Left ventricle myocardium inferior (tissue), 1 donor: Measurements from ENCODE around the gene POMGNT2. TPM values are rescaled to one million over a fixed set of nuclear protein-coding genes. Genes with fewer than 3 reads are reported as not detected.

Source experiments
- DNase-seq: peaks from one replicate; pipeline ENCODE4 v3.0.0-alpha.2; 2020
- H3K27ac ChIP-seq: fragments of 200-600 bp; replicated peaks from 2 replicates; pipeline ENCODE4 v1.8.0; 2021
- H3K27me3 ChIP-seq: fragments of 200-600 bp; 2 replicates; pipeline ENCODE4 v1.8.0; 2021; ENCODE audit warnings: low read depth
- H3K36me3 ChIP-seq: fragments of 200-600 bp; 2 replicates; pipeline ENCODE4 v1.8.0; 2021
- H3K4me1 ChIP-seq: fragments of 200-600 bp; 2 replicates; pipeline ENCODE4 v1.8.0; 2021
- H3K4me3 ChIP-seq: fragments of 200-600 bp; 2 replicates; pipeline ENCODE4 v1.8.0; 2021; ENCODE audit warnings: mild to moderate bottlenecking, moderate library complexity
- H3K9me3 ChIP-seq: fragments of 200-600 bp; replicated peaks from 2 replicates; pipeline ENCODE4 v1.8.0; 2021
- intact Hi-C: fragments of 100-400 bp; cut with micrococcal nuclease; formaldehyde crosslinking; loops from one replicate; pipeline ENCODE4 v1.11.0; 2022
- total RNA-seq: library from RNA; stranded (reverse); fragmentation: NEBNext Ultra II Directional; extraction: Animal tissue kit (Norgen Biotek cat#: 25700); gene quantifications from one replicate; pipeline ENCODE4 v1.2.1, GENCODE V29; 2021
- TF ChIP-seq, protein P1 (sequence below): fragments of 200-600 bp; IDR thresholded peaks from 2 replicates; pipeline ENCODE4 v1.8.0; 2021; ENCODE audit warnings: antibody characterized with exemption, mild to moderate bottlenecking, borderline replicate concordance
- donor health status: DM: no; HTN: yes; CAD: no; lungs with severe emphysema.

POMGNT2 gene
- total RNA-seq, 1 donor from 2014 or later: 21.7 TPM

GRCh38 chr3:43094381-43094780 is 11.5 kb downstream of the POMGNT2 start:
- no peak overlapping the region for H3K27ac ChIP-seq
- H3K4me1 ChIP-seq: peaks cover 14% of the 10 kb centered on the region
- no peaks in the 10 kb centered on the region for H3K9me3 ChIP-seq
- no peak for DNase-seq
- H3K27me3 ChIP-seq: no peaks in the 10 kb centered on the region
- peaks cover 7% of the 10 kb centered on the region for H3K36me3 ChIP-seq
- TF ChIP-seq, protein P1, sequence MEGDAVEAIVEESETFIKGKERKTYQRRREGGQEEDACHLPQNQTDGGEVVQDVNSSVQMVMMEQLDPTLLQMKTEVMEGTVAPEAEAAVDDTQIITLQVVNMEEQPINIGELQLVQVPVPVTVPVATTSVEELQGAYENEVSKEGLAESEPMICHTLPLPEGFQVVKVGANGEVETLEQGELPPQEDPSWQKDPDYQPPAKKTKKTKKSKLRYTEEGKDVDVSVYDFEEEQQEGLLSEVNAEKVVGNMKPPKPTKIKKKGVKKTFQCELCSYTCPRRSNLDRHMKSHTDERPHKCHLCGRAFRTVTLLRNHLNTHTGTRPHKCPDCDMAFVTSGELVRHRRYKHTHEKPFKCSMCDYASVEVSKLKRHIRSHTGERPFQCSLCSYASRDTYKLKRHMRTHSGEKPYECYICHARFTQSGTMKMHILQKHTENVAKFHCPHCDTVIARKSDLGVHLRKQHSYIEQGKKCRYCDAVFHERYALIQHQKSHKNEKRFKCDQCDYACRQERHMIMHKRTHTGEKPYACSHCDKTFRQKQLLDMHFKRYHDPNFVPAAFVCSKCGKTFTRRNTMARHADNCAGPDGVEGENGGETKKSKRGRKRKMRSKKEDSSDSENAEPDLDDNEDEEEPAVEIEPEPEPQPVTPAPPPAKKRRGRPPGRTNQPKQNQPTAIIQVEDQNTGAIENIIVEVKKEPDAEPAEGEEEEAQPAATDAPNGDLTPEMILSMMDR: no peak
- intact Hi-C loops: no loop called here
- no peak overlapping the region for H3K4me3 ChIP-seq

DNA sequence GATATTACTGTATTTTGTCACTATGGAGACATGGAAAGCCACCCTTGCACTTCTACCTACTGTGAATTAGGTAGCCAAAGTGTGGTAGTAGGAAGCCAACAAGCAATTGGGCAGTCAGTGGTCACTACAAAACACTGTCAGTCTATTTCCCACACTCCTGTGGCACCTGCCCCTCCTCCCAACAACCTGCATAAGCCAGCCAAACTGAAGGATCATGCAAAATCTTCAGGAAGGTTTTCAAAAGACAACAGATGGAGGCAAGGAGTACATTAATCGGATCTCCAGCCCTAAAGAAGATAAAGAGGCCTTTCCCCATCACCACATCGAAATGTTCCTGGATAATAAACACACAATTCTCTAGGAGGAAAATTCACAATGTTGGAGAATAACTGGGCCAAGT is 11.9 kb downstream of the POMGNT2 start:
- TF ChIP-seq, protein P1: no peak
- no peak for DNase-seq
- H3K4me1 ChIP-seq: peaks cover 14% of the 10 kb centered on the region
- H3K9me3 ChIP-seq: no peaks in the 10 kb centered on the region
- no peak overlapping the region for H3K4me3 ChIP-seq
- no peaks in the 10 kb centered on the region for H3K27me3 ChIP-seq
- intact Hi-C loops: no loop called here
- peaks cover 7% of the 10 kb centered on the region for H3K36me3 ChIP-seq
- H3K27ac ChIP-seq: no peak overlapping the region

DNA sequence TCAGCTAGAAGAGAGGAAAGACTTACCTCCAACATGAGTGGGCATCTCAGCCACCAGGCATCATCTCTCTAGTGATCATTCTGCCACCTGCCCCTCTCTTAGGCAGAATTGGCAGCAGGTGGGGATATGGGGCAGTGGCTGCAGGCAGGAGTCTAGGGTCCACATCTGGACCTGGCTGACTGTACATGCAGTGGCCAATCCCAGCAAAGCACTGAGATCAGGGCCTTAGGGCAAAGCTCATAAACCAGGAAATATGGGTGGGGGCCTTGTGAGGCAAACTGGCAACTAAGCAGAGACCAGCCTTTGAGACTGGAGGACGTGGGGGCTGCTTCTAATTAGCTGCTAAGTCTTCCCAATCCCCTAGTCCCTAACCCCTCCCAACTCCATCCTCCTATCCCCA is 12.9 kb downstream of the POMGNT2 start:
- Histone ChIP-seq H3K27ac (no peak overlapping the region), H3K27me3 (no peaks in the 10 kb centered on the region), H3K36me3 (peaks cover 12% of the 10 kb centered on the region), H3K4me3 (no peak overlapping the region), H3K9me3 (no peaks in the 10 kb centered on the region), H3K4me1 (peaks cover 14% of the 10 kb centered on the region)
- DNase-seq: no peak
- TF ChIP-seq, protein P1: no peak
- intact Hi-C loops: no loop called here

DNA sequence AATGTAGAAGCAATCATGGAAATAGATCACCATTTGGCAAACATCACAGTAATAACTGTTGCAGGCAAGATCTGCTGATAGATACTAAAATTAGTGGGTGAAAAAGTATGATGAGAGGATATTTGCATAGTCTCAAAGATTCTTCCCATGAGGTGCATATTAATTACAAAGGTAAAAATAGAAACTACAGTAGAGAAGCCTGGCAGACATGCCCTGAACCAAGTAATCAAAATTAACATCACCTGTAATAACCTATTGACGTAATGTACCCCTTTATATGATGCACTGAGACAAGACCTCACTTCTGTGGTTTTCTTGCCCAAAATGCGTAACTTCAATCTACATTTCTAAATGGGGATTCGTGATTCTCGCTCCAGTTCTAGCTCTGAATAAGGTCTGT is 14.4 kb downstream of the POMGNT2 start:
- no peaks in the 10 kb centered on the region for H3K9me3 ChIP-seq
- no peak overlapping the region for H3K27ac ChIP-seq
- intact Hi-C loops: no loop called here
- TF ChIP-seq, protein P1: no peak
- H3K36me3 ChIP-seq: peaks cover 12% of the 10 kb centered on the region
- H3K27me3 ChIP-seq: no peaks in the 10 kb centered on the region
- H3K4me3 ChIP-seq: no peak overlapping the region
- DNase-seq: no peak
- H3K4me1 ChIP-seq: peaks cover 14% of the 10 kb centered on the region

- no peaks in the 10 kb centered on the region for H3K9me3 ChIP-seq
- no peak overlapping the region for H3K27ac ChIP-seq
- TF ChIP-seq, protein P1: no peak
- no peak for DNase-seq
- intact Hi-C loops: no loop called here
- H3K36me3 ChIP-seq: peaks cover 21% of the 10 kb centered on the region
- no peak overlapping the region for H3K4me3 ChIP-seq
- no peaks in the 10 kb centered on the region for H3K27me3 ChIP-seq
- peaks cover 14% of the 10 kb centered on the region for H3K4me1 ChIP-seq
These were observed 15.6 kb downstream of the POMGNT2 start for GRCh38 chr3:43090238-43090637.

- TF ChIP-seq, protein P1: no peak
- H3K27ac ChIP-seq: no peak overlapping the region
- no peak for DNase-seq
- no peaks in the 10 kb centered on the region for H3K9me3 ChIP-seq
- H3K27me3 ChIP-seq: no peaks in the 10 kb centered on the region
- no peak overlapping the region for H3K4me3 ChIP-seq
- intact Hi-C loops: no loop called here
- peaks cover 5% of the 10 kb centered on the region for H3K4me1 ChIP-seq
- peaks cover 21% of the 10 kb centered on the region for H3K36me3 ChIP-seq
These were observed 16.8 kb downstream of the POMGNT2 start for GRCh38 chr3:43089081-43089480.
